ENCODE measurements around the gene TRIM65. TPM values are rescaled to one million over a fixed set of nuclear protein-coding genes. Genes with fewer than 3 reads are reported as not detected.

The TRIM65 gene
- total and polyA plus RNA-seq, 10 of the 15 experiments (the other 5 are each of a cell fraction or from before 2014, with no cell fraction given): 1.4 to 26.0 (median 10.8) TPM

- TF ChIP-seq, protein P1, sequence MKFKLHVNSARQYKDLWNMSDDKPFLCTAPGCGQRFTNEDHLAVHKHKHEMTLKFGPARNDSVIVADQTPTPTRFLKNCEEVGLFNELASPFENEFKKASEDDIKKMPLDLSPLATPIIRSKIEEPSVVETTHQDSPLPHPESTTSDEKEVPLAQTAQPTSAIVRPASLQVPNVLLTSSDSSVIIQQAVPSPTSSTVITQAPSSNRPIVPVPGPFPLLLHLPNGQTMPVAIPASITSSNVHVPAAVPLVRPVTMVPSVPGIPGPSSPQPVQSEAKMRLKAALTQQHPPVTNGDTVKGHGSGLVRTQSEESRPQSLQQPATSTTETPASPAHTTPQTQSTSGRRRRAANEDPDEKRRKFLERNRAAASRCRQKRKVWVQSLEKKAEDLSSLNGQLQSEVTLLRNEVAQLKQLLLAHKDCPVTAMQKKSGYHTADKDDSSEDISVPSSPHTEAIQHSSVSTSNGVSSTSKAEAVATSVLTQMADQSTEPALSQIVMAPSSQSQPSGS (IDR thresholded peaks at IDR 0.05; ENCODE audit: low read length): no peak
- TF ChIP-seq NKRF (conservative IDR thresholded peaks at IDR 0.05) (no peak), PBX3 (IDR thresholded peaks at IDR 0.05; ENCODE audit: insufficient replicate concordance, low read depth, low read length) (no peak), CTCF (IDR thresholded peaks at IDR 0.05 in 2 of 3, conservative IDR thresholded peaks at IDR 0.05 in 1 of 3; ENCODE audit: control insufficient read depth in 2 of 3, extremely low read depth in 1 of 3, insufficient read depth in 1 of 3, low read depth in 3 of 3, low read length in 3 of 3) (no peak)
Observed at GRCh38 chr17:75913537-75914210, 16.9 kb upstream of the TRIM65 start (continued).

All from GM12878 (cell line).